ENCODE measurements around the gene SLAMF1. TPM values are rescaled to one million over a fixed set of nuclear protein-coding genes. Genes with fewer than 3 reads are reported as not detected.
"Not testable (repeated sequence)": the region's sequence is repeated elsewhere in the genome, so short reads cannot be mapped to it uniquely, and the experiment has no call there.

Gene SLAMF1, protein sequence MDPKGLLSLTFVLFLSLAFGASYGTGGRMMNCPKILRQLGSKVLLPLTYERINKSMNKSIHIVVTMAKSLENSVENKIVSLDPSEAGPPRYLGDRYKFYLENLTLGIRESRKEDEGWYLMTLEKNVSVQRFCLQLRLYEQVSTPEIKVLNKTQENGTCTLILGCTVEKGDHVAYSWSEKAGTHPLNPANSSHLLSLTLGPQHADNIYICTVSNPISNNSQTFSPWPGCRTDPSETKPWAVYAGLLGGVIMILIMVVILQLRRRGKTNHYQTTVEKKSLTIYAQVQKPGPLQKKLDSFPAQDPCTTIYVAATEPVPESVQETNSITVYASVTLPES
- not detected in 2 replicates for polyA plus RNA-seq (2011; rRNA removed)
- not detected in 2 replicates for polyA minus RNA-seq (2011; rRNA and poly(A)+ RNA removed)

DNA sequence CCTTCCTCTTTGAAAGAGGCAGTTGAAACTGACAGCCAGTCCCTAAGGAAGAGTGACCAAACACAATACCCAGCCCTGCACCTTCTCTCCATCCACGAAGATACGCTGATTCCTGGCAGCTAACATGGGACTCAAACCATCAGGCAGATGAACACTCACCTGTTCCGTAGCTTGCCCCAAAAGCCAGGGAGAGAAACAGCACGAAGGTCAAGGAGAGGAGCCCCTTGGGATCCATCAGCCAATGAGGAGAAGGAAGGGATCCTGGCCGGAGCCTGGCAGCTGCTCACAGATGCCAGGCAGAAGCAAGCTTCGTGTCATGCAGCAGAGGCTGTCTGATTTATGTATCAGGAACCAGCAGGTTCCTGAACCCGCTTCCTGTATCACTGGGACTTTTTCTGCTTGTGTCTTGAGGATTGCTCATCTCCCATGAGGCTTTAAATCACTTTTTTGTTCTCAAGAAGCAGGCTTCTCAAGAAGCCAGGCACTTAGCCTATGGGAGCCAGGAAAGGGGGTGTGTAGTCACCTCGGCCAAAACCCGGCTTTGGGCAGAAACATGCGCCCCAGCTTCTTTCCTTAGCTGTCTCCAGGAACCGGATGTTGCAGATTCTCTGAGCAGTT is at the start of gene SLAMF1:
SLAMF1 (minus strand) TSS at position 334 of the 618 bp plus-strand sequence; CDS start at position 235, 99 bp downstream.
- H3K27ac ChIP-seq (ENCODE audit: low read depth, low read length) = no peak within 1 kb of the TSS
- CTCF ChIA-PET = no interaction called here
- H3K4me3 ChIP-seq (ENCODE audit: low read depth, low read length) = no peak within 1 kb of the TSS
- H3K27me3 ChIP-seq (ENCODE audit: control insufficient read depth, insufficient read depth, low read length) = no peaks in the 10 kb centered on the region
- POLR2A ChIA-PET = no interaction called here
- TF ChIP-seq, protein P1, sequence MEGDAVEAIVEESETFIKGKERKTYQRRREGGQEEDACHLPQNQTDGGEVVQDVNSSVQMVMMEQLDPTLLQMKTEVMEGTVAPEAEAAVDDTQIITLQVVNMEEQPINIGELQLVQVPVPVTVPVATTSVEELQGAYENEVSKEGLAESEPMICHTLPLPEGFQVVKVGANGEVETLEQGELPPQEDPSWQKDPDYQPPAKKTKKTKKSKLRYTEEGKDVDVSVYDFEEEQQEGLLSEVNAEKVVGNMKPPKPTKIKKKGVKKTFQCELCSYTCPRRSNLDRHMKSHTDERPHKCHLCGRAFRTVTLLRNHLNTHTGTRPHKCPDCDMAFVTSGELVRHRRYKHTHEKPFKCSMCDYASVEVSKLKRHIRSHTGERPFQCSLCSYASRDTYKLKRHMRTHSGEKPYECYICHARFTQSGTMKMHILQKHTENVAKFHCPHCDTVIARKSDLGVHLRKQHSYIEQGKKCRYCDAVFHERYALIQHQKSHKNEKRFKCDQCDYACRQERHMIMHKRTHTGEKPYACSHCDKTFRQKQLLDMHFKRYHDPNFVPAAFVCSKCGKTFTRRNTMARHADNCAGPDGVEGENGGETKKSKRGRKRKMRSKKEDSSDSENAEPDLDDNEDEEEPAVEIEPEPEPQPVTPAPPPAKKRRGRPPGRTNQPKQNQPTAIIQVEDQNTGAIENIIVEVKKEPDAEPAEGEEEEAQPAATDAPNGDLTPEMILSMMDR (IDR thresholded peaks at IDR 0.05; ENCODE audit: low read depth, low read length) = no peak
- no peak for DNase-seq (ENCODE audit: low read depth, low spot score)
- no peaks in the 10 kb centered on the region for H3K9me3 ChIP-seq (ENCODE audit: control insufficient read depth, insufficient read depth, low read length)

DNA sequence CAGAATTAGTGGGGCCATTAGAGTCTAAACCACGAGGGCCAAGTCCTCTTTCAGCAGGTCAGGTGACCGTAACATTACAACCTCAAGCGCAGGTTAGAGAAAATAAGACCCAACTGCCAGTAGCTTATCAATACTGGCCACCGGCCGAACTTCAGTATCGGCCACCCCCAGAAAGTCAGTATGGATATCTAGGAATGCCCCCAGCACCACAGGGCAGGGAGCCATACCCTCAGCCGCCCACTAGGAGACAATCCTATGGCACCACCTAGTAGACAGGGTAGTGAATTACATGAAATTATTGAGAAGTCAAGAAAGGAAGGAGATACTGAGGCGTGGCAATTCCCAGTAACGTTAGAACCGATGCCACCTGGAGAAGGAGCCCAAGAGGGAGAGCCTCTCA is 45.5 kb upstream of the SLAMF1 start:
- DNase-seq (ENCODE audit: low read depth, low spot score); H3K27me3 ChIP-seq (ENCODE audit: control insufficient read depth, insufficient read depth, low read length); POLR2A ChIA-PET; H3K4me3 ChIP-seq (ENCODE audit: low read depth, low read length); H3K9me3 ChIP-seq (ENCODE audit: control insufficient read depth, insufficient read depth, low read length); H3K27ac ChIP-seq (ENCODE audit: low read depth, low read length): not testable (repeated sequence)
- CTCF ChIA-PET = interaction anchor here (1.1 kb wide), 1 partner anchor 17 kb away, joined by 3 read pairs; no protein-coding TSS in a partner anchor

DNA sequence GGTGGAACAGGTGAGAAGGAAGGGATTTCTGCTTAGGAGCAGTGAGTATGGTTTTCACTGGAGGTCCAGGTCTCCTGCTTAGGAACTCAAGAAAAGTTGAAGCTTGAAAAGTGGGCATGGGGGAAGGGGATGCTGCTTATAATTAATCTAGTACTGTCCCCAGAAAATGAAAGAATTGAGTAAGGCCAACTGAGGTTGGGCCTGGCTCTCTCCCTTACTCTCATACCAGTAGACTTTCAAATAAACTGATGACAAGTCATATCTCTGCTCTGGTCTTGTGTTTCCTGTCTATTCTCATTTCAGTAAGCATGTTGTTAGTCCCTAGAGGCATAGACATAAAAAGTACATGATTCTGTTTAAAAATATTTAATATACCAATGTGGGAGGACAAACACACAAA is 38.4 kb upstream of the SLAMF1 start:
- Histone ChIP-seq H3K27me3 (ENCODE audit: control insufficient read depth, insufficient read depth, low read length) (no peaks in the 10 kb centered on the region), H3K27ac (ENCODE audit: low read depth, low read length) (no peak overlapping the region), H3K4me3 (ENCODE audit: low read depth, low read length) (no peak overlapping the region), H3K9me3 (ENCODE audit: control insufficient read depth, insufficient read depth, low read length) (no peaks in the 10 kb centered on the region)
- POLR2A ChIA-PET = no interaction called here
- no peak for DNase-seq (ENCODE audit: low read depth, low spot score)
- CTCF ChIA-PET = no interaction called here
- TF ChIP-seq, protein P1 (IDR thresholded peaks at IDR 0.05; ENCODE audit: low read depth, low read length) = no peak

DNA sequence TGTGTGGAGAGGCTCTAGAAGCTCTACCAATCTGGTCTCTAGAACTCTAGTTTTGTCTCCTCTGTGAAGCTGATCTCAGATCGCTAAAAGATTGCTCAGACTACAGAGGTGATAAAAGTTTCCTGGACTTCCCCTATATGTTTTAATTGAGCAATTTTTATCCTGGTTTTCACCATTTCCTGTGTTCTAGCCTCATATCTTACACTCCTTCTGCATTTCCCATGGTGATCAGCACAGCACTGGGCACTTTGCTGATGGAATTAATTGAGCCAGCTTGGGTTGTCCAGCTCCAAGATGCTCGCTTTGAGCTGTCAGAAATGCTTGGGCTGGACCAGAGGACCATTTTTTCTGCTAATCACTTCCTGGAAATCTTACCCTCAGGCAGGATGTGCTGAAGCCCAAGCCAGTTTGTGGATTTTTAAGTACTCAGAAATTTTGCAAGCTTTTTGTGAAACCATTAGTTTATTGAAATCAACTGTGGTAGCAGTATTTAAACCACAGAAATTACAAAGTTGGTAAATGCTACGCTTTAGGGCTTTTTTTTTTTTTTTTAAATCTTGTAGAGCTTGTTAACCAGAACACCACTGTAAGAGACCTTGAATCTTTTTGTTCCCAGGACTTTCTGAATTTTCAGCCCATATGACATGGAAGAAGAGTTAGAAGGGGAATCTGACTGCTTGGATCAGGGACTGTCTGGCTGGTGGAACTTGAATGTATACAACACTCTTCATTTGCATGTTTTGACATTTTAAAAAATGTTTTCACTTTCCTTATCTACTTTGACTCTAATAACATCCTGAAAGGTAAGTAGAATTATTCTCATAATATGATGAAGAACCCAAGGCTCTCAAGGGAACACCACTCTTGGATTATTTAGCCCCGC is 36.4 kb upstream of the SLAMF1 start:
- Histone ChIP-seq H3K9me3 (ENCODE audit: control insufficient read depth, insufficient read depth, low read length) (no peaks in the 10 kb centered on the region), H3K27me3 (ENCODE audit: control insufficient read depth, insufficient read depth, low read length) (no peaks in the 10 kb centered on the region), H3K27ac (ENCODE audit: low read depth, low read length) (no peak overlapping the region), H3K4me3 (ENCODE audit: low read depth, low read length) (no peak overlapping the region)
- DNase-seq (ENCODE audit: low read depth, low spot score) = no peak
- POLR2A ChIA-PET = no interaction called here
- CTCF ChIA-PET = interaction anchor here (0.9 kb wide), 1 partner anchor 44 kb away, joined by 3 read pairs; no protein-coding TSS in a partner anchor
- TF ChIP-seq, protein P1 (IDR thresholded peaks at IDR 0.05; ENCODE audit: low read depth, low read length) = no peak

DNA sequence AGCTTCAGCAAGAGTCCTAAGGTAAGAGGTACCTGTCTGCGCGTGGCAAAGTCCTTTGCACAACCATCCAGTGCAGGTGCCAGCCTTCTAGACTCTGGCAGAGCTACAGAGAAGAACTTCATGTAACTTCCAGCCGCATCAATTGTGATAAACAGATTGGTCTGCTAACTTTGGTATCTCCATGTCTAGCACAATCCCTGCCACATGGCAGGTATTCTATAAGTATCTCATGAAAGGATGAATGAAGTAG is 35.0 kb upstream of the SLAMF1 start:
- Histone ChIP-seq H3K4me3 (ENCODE audit: low read depth, low read length) (no peak overlapping the region), H3K9me3 (ENCODE audit: control insufficient read depth, insufficient read depth, low read length) (no peaks in the 10 kb centered on the region), H3K27ac (ENCODE audit: low read depth, low read length) (no peak overlapping the region), H3K27me3 (ENCODE audit: control insufficient read depth, insufficient read depth, low read length) (no peaks in the 10 kb centered on the region)
- POLR2A ChIA-PET = no interaction called here
- CTCF ChIA-PET = interaction anchor here (0.7 to 1.1 kb wide), 2 partner anchors 61 to 309 kb away, joined by 4 to 10 read pairs; no protein-coding TSS in a partner anchor
- TF ChIP-seq, protein P1 (IDR thresholded peaks at IDR 0.05; ENCODE audit: low read depth, low read length) = no peak
- no peak for DNase-seq (ENCODE audit: low read depth, low spot score)
